OCI-M2 (cell line): Measurements from ENCODE around the gene CLRN3.

ENCODE experiments used
- DNase-seq: peaks from one replicate; lab custom pipeline; 2025; ENCODE audit not compliant: unreplicated experiment; lab: John Stamatoyannopoulos, UW

CLRN3 gene

DNA sequence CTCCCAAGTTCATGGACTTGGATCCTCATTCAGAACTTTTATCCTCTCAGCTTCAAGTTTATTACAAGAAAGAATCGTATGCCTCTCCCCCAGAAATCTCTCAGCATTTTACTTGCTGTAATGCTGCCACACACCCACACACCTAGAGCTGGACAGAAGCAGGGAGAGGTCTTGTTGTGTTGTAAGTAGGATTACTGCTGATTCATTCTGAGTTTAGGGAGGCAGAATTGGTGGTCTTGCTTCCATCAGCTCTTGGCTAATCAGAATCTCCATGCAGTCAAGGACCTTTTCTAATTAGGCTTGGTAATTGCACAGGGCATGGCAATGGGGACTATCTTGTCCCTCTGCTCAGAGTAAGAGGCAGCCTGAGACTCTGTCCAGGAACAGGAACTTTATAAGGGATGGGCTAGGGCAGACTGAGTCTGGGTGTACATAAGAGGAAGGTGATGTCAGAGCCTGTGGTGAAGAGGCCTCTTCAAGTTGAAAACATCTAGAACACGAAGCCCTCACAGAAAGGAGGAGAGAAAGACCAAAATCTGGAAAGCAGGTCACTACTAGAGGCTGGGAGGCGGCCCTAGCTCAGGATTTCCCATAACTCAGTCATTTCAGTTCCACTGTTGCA lies 7.1 kb upstream of the CLRN3 start:
- no peak for DNase-seq

DNA sequence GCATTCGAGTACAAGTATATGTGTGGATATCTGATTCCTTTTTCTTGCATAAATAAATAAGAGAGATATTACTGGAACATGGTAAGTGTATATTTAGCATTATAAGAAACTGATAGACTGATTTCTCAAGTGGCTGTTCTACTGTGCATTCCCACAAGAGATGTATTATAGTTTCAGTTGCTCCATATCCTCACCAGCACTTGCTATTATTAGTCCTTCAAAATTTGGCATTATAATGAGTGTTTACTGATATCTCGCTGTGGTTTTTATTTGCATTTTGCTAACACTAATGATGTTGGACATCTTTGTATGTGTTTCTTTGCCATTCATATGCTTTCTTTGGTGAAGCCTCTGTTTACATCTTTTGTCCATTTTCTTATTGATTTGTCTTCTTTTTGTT lies 4.4 kb upstream of the CLRN3 start:
- no peak for DNase-seq

DNA sequence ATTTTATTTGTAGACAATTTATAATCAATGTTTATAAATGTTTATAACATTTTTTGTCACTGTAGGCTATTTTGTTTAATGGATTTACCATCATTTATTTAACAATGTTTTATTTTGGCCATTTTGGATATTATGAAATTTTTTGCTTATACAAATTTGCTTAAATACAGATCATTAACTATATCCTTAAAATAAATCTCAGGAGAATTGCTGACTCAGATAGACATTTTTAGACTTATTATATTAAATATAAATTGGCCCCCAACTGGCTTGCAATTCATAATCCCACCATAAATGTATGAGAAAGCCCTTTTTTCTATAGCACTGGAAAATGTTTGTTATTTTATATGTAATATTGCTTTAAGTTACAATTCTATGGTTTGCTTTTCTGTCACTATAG lies 3.8 kb upstream of the CLRN3 start:
- no peak for DNase-seq

DNA sequence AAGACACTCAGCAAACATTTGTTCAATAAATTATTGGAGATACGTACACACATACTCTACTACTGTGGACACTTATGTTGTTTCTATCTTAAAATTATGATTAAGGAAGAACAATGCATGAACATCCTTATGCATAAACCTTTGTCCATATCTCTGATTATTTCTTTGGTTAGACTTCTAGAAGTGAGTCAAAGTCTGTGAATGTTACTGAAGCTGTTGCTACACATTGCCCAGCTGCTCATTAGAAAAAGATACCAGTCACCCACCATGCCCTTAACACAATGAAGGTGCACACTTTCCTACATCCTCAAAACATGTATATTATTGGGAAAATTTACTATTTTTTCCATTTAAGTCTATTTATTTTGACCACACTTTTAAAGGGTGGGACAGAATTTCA lies 1.4 kb upstream of the CLRN3 start:
- no peak for DNase-seq

DNA sequence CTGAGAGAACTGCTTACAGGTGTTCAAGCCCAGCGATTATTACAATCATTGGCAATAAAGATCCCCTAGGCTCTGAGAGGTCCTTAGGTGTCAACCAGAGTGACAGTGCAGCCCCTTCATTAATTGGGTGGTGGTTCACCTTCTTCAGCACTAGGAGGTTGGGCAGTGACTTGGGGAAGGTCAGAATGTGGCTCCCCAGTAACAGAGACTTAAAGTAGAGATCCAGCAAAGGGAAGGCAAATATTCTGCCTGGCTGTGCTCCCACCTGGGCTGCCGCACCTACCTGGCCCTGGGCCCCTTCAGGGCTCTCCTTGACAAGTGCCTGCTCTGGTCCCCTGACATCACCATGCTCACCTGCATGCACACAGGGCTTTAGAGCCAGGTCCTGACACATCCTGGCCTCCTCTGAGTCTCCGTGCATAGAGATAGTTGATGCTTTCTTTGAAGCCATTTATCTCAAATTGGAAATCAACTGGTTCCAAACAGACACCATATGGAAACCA lies 1.9 kb downstream of the CLRN3 start:
- DNase-seq: no peak

DNA sequence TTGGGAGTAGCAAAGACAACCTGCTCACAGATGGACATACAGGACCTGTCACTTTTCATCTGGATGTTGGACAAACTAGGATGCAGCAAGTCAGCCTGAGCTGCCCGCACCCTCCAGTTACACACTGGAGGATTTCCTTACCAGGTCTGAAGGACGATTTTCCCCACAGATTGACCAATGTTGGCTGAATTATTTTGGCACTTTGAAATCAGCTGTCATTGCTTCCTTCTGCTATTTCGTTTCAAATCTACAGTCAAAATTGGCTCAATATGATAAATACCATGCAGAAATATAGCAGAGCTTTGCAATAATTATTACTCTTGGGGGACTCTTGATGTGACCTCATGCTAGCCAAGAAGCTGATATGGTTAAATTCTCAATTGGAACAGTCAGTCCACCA lies 2.5 kb downstream of the CLRN3 start:
- no peak for DNase-seq

DNA sequence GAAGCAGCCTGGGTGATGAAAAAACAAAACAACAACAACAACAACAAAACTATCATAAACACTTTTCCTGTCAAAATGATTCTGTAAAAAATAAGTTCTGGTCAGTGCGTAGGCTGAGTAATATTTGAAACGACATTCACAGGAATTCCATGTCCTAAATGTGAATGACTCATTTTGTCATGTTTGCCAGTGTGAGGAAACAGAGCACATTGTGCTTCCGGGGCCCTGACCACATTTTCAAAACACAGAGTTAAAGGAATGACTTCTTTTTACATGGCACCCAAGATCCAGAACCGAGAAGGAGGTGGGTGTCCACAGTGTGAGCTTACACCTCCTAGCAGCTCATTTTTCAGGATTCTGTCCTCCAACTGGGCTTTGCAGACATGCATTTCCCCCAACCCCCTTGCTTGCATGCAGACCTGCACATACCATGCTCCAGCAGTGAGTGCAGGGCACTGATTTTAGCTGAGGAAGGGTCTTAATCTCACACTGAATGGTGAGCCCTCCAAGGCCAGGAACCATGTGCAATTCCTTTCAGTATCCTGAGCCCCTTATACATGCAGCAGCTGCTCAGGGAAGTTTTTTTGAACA lies 3.0 kb downstream of the CLRN3 start:
- no peak for DNase-seq

DNA sequence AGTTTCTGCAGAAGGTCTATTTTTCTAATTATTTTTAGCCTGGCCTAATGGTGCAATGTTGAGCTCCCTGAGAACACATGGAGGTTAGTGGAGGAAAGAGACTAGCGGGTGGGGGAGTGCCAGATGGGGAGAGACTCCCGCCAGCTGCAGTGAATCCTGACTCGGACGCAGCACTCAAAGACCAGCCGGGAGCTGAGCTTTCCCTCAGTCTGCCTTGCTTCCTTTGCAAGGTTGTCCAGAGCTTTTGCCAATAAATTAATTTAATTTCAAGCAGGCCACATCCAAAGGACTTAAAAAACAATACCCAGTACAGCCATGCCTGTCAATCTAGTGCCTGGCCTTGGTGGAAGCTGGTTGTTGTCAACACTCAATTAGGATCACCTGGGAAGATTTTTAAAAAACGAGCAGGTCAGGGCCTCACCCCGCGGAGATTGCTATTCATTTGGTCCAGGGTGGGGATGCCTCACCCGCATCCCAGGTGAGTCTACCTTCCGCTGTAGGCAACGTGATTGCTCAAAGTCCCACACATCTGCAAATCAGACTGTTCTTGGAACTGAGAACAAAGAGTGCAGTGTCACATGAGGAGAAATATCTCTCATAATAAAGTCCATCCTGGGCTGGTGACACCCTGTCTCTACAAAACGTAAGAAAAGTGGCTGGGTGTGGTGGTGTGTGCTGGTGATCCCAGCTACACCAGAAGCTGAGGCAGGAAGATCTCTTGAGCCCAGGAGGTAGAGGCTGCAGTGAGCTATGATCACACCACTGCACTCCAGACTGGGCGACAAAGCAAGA lies 4.0 kb downstream of the CLRN3 start:
- no peak for DNase-seq

DNA sequence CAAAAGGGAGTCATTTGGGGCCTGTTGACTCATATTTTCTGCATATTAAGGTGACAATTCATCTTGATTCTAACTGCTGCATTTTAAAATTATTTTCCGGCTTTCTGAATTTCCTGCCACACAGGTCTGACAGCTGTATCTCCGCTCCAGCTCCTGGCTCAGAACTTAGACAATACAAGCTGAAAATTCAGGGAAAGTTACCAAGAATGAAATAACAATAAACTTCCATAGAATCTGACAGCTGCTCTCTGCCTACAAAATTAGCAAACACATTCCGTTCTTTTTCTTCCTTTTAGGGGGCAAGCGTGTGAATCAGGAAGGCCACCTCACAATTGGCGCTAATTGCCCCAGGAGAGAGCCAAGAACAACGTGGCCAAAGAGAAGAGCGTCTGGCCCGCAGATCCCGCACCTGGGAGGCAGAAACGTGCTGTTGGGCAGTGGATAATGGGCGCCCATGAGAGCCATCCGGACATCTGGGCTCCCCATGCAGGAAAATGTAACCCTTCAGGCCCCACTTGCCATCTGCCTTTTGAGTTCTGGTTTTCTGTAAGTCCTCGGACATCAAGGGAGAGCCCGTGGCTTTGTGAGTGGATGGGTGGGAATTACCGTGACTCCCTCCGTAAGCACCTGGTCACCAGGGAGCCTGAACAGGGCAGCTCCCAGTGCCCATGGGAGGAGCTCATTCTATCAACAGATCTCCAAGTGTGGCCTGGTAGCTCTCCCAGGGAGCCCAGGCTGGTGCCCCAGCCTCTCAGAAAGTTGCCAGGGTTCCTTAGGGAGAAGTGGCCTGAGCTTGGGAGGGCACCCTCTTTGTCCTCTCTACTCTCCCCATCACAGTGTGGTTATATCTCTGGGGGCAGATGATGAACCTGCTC lies 5.0 kb downstream of the CLRN3 start:
- DNase-seq: no peak

DNA sequence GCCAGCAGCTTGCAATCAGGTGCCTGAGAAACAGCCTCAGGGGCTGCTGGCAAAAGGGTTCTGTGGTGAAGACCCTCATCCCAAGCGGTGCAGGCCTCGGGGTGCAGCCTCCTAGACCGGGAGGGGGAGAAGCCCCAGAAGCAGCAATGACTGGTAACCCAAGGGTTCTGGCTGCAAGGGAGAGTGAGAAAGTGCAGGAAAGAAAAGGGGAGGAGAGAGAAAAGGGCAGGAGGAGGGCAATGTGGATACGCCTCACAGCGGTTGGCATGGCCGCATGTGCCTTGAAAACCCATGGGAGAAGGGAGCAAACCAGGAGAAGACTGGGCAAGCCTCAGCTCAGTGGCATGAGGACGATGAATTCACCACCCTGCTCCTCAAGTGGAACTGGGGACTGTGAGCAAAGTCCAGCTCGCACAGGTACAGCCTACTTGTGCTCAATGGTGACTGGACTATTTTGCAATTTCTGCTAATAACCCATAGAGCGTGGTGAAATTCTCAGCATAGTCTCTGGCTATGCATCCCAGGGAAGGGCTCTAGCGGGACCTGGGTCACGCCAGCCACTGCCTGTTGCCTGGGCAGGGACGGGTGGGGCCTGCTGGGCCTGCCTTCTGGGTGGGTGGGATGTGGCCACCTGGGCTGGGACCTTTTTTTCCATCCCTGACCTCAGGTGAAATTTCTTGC lies 6.2 kb downstream of the CLRN3 start:
- no peak for DNase-seq

DNA sequence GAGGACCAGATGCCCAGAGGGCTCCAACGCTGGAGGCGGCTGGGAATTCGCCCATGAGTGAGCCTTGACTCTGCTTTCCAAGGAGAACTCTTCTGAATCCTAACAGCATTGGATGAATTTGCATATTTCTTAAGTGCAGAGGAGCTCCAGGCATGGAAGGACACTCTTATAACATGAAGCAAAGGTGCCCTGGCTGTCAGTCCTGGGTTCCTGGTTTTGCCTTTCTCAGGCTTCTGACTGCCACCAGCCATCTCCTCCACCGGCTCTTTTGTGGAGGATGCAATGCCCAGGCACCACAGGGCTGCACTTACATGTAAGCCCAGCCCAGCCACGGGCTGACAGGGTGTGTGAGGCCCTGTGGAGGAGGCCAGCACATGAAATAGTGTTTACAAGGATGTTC lies 8.2 kb downstream of the CLRN3 start:
- DNase-seq: no peak

DNA sequence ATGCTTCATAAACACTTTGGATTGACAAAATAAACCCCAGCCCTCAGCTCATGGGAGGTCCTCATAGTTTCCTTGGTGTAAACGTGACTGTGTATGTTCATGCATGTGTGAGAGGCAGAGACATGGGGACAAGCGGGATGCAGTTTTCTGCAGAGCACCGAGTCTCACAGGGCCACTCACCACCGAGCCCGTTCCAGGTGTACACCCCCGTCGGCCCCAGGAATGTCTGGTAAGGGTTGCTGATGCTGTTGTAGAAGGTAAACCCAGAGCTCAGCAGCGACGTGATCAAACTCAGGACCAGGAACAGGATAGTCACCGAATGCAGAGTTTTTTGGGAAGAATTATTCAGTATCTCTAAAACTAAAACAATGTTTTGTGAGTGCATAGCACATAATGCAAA lies 9.2 kb downstream of the CLRN3 start:
- no peak for DNase-seq

DNA sequence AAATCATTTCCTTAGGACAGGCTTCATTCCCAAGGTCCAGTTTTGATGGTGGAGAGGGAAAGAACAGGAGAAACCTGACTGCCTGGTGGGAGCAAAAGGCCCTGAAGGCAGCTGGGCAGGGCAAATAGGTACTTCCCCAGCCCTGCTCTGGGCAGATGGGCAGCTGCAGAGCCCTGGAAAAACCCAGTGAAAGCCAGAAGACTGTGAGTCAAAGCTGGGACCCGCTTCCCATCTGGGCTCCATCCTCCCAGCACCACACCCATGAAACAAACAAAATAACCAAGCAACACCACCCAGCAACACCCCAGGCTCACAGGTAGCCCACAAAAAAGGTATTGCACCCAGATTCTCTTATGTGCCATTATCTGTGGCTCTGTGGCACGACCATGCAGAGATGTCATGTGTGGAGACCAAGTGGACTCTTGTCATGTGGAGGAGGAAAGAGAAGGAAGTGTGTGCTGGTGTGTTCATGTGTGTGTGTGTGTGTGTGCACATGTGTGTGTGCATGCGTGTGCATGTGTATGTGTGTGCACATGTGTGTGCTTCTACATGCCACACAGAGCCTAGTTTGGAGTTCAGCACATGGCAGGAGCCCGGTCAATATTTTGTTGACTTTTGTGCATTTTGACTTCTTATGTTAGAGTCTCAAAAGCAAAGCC lies 9.8 kb downstream of the CLRN3 start:
- DNase-seq: no peak

DNA sequence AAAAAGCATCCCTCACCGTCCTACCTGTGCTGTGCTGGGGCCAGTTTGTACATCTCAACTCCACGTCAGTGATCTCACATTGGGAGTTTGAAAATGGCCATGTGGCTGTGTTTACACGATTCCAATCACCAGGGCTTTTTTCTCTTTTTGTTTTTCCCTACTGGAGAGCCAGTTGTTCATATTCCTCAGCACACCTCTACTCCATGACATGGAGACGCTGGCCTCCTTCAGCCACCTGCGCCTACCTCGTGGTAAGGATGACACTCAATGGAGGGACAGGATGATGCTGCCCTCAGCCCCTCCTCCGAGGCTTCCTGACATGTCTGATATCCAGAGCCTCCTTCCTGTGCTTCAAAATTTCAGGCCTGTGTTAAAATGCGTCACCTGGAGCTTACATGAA lies 10.3 kb downstream of the CLRN3 start:
- no peak for DNase-seq

DNA sequence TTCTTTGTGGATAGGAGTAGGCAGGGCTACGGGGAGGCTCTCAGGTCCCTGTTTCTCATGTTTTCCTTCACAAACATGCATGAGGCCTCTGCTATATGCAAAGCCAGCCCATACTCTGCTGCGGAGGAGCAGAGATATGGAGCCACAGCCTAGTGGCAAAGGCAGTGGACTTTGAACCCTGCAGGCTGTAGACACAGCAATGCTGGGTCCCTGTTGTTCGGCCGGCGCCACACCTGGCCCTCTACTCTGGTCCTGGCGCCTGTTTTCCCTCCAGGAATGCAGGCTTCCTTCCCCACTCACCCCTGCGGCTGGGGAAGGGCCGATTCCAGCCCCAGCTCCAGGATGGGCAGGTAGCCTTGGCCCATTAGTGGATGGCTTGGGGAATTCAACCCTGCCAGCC lies 11.5 kb downstream of the CLRN3 start:
- no peak for DNase-seq

DNA sequence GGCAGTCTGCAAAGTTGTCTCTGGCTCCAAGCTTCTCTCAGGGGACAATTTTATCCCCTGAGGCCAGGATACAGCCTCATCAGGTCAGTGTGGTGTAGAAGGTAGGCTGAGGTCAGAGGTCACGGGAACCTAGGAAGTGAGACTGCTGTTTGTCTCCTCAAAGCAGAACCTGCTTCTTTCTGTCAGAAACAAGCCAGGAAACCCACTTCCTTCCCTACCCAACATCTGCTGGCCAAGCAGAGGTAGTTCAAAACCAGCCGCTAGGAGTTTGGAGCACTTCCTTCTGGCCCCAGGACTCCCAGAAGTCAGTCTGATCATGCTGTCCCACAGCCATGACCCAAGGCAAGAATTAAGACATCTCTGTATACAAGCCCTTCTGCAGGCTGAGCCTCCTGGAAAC lies 12.2 kb downstream of the CLRN3 start:
- DNase-seq: no peak

DNA sequence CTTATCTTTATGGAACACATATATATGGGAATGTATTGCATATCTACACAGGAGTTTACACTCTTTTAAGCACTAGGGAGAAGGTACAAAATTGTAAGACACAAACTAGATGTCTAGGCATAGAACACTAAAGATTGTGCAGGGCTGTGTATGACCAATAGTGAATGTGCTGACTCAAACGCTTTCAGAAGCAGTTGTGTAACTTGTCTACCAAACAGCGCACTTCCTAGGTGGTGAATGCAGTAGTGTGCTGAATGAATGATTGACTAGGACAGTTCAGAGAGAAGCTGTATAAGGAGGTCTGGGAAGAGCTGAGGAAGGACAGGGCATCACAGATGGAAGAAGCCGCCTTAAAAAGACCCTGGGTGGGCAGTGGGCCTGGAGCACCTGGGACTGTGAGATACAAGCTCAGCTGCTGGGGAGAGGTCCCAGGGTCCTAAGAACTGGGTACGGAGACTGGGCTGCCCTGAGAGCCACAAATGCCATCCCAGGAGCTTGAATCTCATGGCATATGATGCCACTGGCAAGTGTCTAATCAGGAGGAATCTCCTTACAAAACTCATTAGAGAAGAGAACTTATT lies 14.2 kb downstream of the CLRN3 start:
- DNase-seq: no peak

DNA sequence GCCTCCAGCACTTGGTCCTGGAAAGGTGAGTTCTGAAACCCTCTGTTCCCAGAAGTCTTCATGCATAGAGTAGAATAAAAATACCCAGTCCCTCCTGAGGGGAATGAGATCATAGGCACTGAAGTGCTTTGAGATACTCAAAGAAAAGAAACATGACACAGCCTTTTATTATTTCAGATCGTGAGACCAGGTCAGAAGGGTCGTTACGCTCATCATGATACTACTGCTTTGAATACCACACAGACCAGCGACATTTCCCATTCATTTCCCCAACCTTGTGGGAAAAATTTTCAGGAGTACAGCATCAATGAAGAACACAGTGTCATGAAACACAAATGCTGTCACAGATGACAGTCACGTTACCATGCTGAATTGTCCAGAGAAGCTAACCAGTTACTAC lies 15.0 kb downstream of the CLRN3 start:
- DNase-seq: no peak

DNA sequence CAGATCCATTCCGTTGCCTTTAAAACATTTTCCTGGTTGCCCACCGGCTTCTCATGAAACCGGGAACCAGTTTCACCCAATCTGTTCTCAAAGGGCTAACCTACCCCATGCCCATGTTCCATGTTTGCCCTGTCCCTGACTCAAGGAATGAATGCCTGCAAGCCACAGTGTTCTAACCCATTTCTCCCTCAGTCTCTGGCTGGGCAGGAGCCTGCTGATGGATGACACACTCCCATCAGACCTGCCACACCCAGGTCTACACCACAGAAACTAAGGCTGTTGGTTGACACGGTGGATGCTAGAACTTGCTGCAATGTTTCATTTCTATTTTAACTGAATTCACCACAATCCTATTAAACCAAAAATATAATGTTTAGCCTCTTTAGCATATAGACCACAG lies 15.6 kb downstream of the CLRN3 start:
- DNase-seq: no peak

DNA sequence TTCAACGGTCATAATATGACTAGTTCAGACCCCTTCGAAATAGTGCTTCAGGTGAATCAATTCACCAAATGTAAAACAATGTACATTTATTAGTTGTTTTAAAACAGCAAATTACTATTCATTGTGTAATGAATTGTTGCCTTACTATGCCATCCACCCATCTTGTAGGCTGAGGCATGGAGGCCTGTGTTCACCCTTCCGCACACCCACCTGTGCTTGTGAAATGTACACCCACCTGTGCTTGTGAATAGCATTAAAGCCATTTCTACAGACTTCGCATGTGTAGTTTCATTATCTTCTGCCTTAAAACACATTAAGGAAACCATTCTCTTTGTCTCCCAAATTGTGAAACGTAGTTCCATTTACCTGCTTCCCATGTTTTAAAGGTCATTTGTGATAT lies 16.8 kb downstream of the CLRN3 start:
- DNase-seq: no peak
